Measurements from ENCODE around the gene TEPSIN.

DNA sequence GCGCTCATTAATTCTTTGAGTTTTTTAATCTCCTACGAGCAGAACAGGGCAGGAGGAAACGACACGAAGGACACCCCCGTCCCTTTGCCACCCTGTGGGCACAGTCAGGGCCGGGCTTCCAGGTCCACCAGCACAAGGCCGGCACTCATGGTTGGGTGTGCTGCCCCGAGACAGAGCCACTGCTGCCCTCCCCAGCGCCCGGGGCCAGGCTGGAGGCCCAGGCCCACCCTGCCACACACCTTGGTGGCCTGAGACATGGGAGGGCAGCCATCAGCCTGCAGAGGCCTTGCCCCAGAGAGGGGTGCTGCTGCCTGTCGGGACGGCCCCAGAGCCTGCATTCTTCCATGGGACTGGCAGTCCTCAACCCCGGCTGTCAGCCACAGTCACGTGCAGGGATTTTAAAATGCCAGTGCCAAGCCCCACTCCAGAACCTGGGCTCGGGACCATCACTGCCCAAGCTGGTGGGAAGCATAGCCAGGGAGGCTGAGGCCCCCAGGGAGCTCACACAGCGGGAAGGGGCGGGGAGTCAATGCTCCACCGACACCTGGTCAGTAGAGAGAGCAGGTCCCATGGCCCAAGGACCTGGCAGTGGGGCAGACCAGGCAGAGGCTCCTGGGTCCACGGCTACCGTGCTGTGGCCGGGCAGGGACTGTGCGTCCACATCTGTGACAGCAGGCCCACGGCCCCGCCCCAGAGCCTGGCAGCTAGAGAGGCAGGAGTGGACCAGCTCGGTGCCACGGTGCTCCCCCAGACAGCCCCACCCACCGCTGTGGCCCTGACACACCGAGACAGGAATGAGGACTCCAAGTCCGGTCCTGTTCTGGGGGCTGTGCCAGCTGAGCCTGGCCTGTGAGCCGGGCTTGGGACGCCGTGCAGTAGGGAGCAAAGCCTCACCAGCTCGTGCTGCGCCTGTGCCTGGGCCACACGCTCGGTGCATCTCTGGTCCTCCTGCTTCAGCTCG, 43.6 kb downstream of the TEPSIN start:
- TF ChIP-seq, protein P1, sequence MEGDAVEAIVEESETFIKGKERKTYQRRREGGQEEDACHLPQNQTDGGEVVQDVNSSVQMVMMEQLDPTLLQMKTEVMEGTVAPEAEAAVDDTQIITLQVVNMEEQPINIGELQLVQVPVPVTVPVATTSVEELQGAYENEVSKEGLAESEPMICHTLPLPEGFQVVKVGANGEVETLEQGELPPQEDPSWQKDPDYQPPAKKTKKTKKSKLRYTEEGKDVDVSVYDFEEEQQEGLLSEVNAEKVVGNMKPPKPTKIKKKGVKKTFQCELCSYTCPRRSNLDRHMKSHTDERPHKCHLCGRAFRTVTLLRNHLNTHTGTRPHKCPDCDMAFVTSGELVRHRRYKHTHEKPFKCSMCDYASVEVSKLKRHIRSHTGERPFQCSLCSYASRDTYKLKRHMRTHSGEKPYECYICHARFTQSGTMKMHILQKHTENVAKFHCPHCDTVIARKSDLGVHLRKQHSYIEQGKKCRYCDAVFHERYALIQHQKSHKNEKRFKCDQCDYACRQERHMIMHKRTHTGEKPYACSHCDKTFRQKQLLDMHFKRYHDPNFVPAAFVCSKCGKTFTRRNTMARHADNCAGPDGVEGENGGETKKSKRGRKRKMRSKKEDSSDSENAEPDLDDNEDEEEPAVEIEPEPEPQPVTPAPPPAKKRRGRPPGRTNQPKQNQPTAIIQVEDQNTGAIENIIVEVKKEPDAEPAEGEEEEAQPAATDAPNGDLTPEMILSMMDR (IDR thresholded peaks at IDR 0.05 in 4 of 5, conservative IDR thresholded peaks at IDR 0.05 in 1 of 5): no peak
- TF ChIP-seq POLR2A (IDR thresholded peaks at IDR 0.05): no peak
